GM12875 (cell line): ENCODE data around the gene MLN.

Experiments used
- H3K4me3 ChIP-seq: one replicate; pipeline ENCODE4 v1.5.1; 2011; ENCODE audit warnings: low read depth, low read length, control low read depth
- TF ChIP-seq, protein P1 (sequence below): IDR thresholded peaks from 2 replicates; pipeline ENCODE4 v1.5.1; 2011; ENCODE audit warnings: low read depth, mild to moderate bottlenecking, control low read depth, inconsistent platforms, low read length, moderate library complexity, borderline replicate concordance; ENCODE audit not compliant: insufficient read depth

MLN gene

DNA sequence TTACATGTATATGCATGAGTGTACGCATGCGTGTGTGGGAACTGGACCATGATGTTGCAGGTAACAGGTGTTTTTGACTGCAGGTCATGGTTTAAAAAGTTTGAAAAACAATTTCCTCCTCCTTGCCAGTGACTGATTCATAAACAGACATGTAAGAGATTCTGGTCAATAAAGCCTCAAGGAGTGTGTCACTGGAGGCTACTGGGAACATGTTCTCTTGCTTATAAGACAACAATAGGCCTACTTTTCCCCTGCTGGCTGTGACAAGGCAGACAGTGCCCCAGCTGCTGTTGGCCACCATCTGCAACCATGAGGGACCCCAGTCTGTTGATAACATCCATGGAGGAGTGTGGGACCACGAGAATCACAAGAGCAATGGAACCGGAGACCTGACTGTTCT lies 27.6 kb downstream of the MLN start:
- H3K4me3 ChIP-seq, result no peak overlapping the region
- TF ChIP-seq, protein P1, sequence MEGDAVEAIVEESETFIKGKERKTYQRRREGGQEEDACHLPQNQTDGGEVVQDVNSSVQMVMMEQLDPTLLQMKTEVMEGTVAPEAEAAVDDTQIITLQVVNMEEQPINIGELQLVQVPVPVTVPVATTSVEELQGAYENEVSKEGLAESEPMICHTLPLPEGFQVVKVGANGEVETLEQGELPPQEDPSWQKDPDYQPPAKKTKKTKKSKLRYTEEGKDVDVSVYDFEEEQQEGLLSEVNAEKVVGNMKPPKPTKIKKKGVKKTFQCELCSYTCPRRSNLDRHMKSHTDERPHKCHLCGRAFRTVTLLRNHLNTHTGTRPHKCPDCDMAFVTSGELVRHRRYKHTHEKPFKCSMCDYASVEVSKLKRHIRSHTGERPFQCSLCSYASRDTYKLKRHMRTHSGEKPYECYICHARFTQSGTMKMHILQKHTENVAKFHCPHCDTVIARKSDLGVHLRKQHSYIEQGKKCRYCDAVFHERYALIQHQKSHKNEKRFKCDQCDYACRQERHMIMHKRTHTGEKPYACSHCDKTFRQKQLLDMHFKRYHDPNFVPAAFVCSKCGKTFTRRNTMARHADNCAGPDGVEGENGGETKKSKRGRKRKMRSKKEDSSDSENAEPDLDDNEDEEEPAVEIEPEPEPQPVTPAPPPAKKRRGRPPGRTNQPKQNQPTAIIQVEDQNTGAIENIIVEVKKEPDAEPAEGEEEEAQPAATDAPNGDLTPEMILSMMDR, result no peak

DNA sequence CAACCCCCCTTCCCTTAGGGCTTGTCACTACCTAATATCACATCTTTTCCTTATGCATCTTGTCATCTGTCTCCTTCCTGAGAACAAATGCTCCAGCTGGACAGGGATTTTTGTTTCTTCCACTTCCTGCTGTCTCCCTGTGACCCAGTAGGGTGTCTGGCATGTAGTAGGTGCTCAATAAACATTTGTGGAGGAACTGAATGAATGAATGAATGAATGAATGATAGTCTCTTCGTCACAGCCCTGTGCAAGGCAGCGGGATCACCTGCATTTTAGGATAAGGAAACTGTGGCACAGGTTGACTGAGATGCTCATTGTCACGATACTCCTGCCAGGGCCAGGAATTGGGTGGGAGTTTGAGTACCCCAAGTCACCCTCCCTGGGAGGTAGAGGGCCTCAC lies 29.0 kb downstream of the MLN start:
- TF ChIP-seq, protein P1, result no peak

DNA sequence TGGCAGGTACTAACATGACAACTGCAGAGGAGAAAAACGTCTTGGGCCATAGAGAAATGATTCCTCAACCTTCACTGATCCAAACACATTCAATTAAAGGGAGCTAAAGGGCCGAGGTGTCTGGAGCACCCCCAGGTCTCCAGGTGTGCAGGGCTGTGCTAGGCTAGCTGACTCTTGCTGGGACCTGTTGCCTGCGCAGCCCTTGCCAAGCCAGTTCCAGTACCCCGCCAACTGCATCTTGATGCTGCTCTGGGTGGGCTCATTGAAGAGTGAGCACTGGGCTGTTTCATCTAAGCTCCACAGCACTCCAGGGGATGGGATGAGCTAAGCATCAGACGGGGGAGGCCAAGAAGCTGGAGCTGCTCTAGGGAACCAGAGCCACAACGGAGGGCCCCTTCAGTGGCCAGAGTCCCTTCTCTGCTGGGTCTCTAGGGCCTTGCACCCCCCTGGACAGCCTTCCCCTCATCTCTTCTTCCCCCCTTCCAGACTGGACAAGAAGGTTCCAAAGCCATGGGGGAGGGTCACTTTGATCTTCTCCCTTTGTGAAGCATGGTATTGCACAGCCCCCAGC lies 30.8 kb downstream of the MLN start:
- TF ChIP-seq, protein P1, result no peak
- no peak overlapping the region for H3K4me3 ChIP-seq

More for the DNA sequence above, 29.0 kb downstream of the MLN start:
- H3K4me3 ChIP-seq, result no peak overlapping the region

DNA sequence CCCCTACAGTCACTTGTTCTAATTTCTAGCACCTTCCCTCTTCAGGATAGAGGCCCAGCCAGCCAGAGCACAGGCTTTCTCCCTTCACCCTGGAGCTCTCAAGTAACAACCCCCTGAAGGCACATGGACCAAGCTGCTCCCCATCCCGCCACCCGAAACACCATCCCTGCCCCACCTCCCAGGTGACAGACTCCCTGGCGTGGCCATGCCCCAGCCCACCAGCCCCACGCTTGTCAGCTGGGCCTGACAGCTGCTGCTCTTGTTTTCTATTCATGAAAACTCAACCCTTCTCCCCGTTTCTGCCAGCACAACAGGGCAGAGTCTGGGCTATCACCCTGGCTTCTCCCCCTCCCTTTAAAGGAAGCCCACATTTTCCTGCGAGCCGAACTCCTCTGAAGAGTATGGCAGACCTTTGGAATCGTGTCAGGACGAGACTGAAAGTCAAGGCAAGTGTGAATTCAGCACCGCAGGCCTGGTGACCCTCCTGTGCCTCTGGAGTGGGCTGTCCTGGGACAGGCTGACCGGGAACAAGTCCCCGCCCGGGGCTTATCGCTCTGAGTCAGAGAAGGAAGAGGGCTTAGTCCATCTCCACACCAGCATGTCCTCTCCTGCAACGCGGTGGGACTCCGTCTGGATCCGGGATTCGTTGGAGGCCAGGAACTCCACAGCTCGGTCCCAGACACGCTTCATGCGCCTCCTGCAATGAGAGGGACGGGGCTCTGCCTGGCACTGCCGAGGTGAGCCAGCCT lies 31.5 kb downstream of the MLN start:
- TF ChIP-seq, protein P1, result no peak

DNA sequence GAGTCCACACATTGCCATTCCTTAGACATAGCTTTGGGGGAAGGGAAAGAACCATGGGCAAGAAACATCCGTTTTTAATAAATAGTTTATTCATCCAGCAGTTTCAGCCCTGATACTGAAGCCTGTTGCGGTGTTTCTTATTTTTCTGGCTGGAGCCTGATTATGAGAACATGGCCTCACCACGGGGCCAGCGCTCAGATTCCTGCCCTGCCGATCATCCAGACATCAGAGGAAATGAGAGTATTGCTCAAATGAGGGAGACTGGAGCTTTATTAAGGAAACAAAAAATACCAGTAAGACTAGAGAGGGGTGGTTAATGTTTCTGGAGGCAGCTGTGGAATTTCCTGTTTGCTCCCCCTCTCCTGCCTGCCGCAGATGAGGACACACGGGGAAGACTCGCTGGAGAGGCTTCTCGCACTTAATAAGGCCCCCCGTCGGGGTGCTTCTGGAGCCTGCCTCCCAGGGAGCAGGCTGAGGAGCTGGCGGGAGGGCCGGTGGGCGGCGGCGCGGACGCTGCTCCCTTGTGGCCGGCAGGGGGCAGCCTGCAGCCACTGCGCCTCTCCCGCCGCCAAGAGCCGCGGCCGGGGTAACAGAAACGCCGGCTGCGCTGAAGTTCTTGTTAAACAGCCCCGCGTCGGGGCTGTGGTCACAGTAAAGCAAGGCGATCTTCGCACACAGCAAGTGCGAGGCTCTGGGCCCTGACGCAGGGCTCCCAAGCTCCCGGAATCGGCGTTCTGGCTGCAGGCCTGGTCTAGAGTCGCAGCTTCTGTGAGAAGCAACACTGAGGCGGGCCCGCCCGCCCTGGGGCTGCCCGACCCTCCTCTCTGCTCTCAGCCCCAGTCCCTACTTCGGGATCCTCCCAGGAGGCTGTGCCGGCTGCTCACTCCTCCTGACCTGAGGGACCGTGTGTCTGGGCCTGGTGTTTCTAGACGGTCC lies 32.4 kb downstream of the MLN start:
- H3K4me3 ChIP-seq, result no peak overlapping the region
- TF ChIP-seq, protein P1, result peak; percentile 93

More for the DNA sequence above, 31.5 kb downstream of the MLN start:
- no peak overlapping the region for H3K4me3 ChIP-seq

DNA sequence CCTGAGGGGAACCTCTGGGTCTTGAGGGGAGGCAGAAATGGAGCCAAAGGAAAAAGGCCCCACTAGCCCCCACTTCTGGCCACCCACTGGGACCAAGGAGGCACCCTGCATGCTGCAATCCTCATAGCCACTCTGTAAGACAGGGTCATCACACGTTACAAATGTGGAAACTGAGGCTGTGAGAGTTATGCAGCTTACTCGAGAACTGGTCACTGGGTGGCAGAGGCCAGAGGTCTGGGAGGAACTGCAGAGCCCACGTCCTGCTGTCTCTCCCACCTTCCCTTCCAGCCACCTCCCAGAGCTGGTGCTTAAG lies 33.0 kb downstream of the MLN start:
- TF ChIP-seq, protein P1, result no peak

More for the DNA sequence above, 33.0 kb downstream of the MLN start:
- H3K4me3 ChIP-seq, result no peak overlapping the region
